HepG2 (cell line): ENCODE data around the gene PARVA. TPM values are rescaled to one million over a fixed set of nuclear protein-coding genes. Genes with fewer than 3 reads are reported as not detected.

Experiments
- ATAC-seq: fragments of 200-7000 bp; cut with Tn5 transposase; 3 replicates; pipeline ENCODE4 v1.9.1; 2020; ENCODE audit warnings: mild to moderate bottlenecking, moderate library complexity
- BruUV-seq: library from RNA; stranded (reverse); fragments of 400-500 nt; replicated peaks from 2 replicates; lab custom pipeline; 2021; lab: Mats Ljungman, UMichigan
- CTCF ChIA-PET: fragments of 300-600 bp; formaldehyde crosslinking; extraction: SDS; loops from one replicate; lab custom pipeline; 2021; ENCODE audit warnings: low total read pairs, inconsistent platforms, low intra/inter-chr PET ratio; lab: Yijun Ruan, JAX
- POLR2A ChIA-PET: fragments of 350-600 bp; sonication (Branson Sonifier 250); formaldehyde crosslinking; loops from one replicate; lab custom pipeline; 2020; ENCODE audit warnings: antibody characterized with exemption, inconsistent platforms; lab: Yijun Ruan, JAX
- DNase-seq: peaks from one replicate; pipeline ENCODE4 v3.0.0-alpha.2; 2015; ENCODE audit warnings: low spot score
- FAIRE-seq: peaks from 3 replicates; lab custom pipeline; 2011; peaks lifted over from hg19 to GRCh38; lab: Jason Lieb, UNC
- H2AFZ ChIP-seq: one replicate; pipeline ENCODE4 v1.6.1; 2011; ENCODE audit warnings: low read length, inconsistent platforms
- H3K27ac ChIP-seq: fragments of 300-600 bp; 3 replicates; pipeline ENCODE4 v1.8.0; 2011; ENCODE audit warnings: mixed run types, mild to moderate bottlenecking, mixed read lengths, low read length, inconsistent platforms; ENCODE audit not compliant: insufficient read depth; ENCODE audit errors: extremely low read length
- H3K27me3 ChIP-seq, 2 experiments: fragments of 200-600 bp in 1 of 2; 2 replicates in 1 of 2; 3 replicates in 1 of 2; pipeline versions ENCODE4 v1.6.0 to v1.8.0; 2011; ENCODE audit warnings: low read length in 2 of 2, mild to moderate bottlenecking in 2 of 2, moderate library complexity in 2 of 2, inconsistent platforms in 1 of 2; ENCODE audit not compliant: insufficient read depth in 2 of 2, control insufficient read depth in 1 of 2
- H3K36me3 ChIP-seq, 2 experiments: fragments of 200-600 bp in 1 of 2; replicated peaks in 1 of 2; 2 replicates in 1 of 2; 3 replicates in 1 of 2; pipeline versions ENCODE4 v1.5.1 to v1.8.0; 2011; ENCODE audit warnings: low read length in 2 of 2, inconsistent platforms in 1 of 2; ENCODE audit not compliant: insufficient read depth in 2 of 2, control insufficient read depth in 1 of 2
- H3K4me1 ChIP-seq: 2 replicates; pipeline ENCODE4 v1.5.1; 2012; ENCODE audit warnings: low read length, inconsistent platforms; ENCODE audit not compliant: insufficient read depth
- H3K4me2 ChIP-seq: 2 replicates; pipeline ENCODE4 v1.6.0; 2011; ENCODE audit warnings: low read depth, low read length, inconsistent platforms
- H3K4me3 ChIP-seq, 3 experiments: fragments of 200-600 bp in 1 of 3; sonication (generic), shearing (Covaris generic) in 1 of 3; replicated peaks in 1 of 3; 2 replicates each; pipeline ENCODE4 v1.5.1; 2011 to 2016; ENCODE audit warnings: low read length in 3 of 3, inconsistent platforms in 2 of 3, low read depth in 2 of 3, mild to moderate bottlenecking in 2 of 3, control low read depth in 1 of 3, mixed read lengths in 1 of 3; ENCODE audit not compliant: insufficient read depth in 1 of 3
- H3K79me2 ChIP-seq: one replicate; pipeline ENCODE4 v1.6.1; 2011; ENCODE audit warnings: low read length, inconsistent platforms; ENCODE audit not compliant: insufficient read depth
- H3K9ac ChIP-seq: 2 replicates; pipeline ENCODE4 v1.6.0; 2011; ENCODE audit warnings: mild to moderate bottlenecking, low read depth, low read length, inconsistent platforms; ENCODE audit not compliant: insufficient read depth
- H3K9me3 ChIP-seq: 2 replicates; pipeline ENCODE4 v1.5.1; 2012; ENCODE audit warnings: mild to moderate bottlenecking, low read length
- H4K20me1 ChIP-seq: 2 replicates; pipeline ENCODE4 v1.6.0; 2011; ENCODE audit warnings: inconsistent platforms, mild to moderate bottlenecking, low read length, moderate library complexity; ENCODE audit not compliant: insufficient read depth
- BCL3 ChIP-seq: sonication (generic); formaldehyde crosslinking; IDR thresholded peaks from 2 replicates; pipeline ENCODE4 v1.5.1; 2020; ENCODE audit warnings: mild to moderate bottlenecking, missing genetic modification reagents, moderate library complexity
- ETS1 ChIP-seq: sonication (generic); formaldehyde crosslinking; IDR thresholded peaks from 2 replicates; pipeline ENCODE4 v1.4.0; 2020; ENCODE audit warnings: missing genetic modification reagents
- HMGA1 ChIP-seq: sonication (generic); formaldehyde crosslinking; conservative IDR thresholded peaks from 2 replicates; pipeline ENCODE4 v1.4.0; 2020; ENCODE audit warnings: missing genetic modification reagents
- SKI ChIP-seq: fragments of 450-650 bp; IDR thresholded peaks from one replicate; pipeline ENCODE4 v1.6.1; 2018; ENCODE audit warnings: mild to moderate bottlenecking; ENCODE audit not compliant: partially characterized antibody
- ZNF224 ChIP-seq: sonication (generic); formaldehyde crosslinking; IDR thresholded peaks from 2 replicates; pipeline ENCODE4 v1.5.0; 2020; ENCODE audit warnings: mild to moderate bottlenecking, missing genetic modification reagents
- ZNF225 ChIP-seq: sonication (generic); formaldehyde crosslinking; IDR thresholded peaks from 2 replicates; pipeline ENCODE4 v1.4.0; 2020; ENCODE audit warnings: mild to moderate bottlenecking, missing genetic modification reagents
- ZNF33A ChIP-seq: sonication (generic); formaldehyde crosslinking; IDR thresholded peaks from 2 replicates; pipeline ENCODE4 v1.5.1; 2020; ENCODE audit warnings: missing genetic modification reagents, mild to moderate bottlenecking, moderate library complexity, borderline replicate concordance
- WGBS: methylation state at CpG from one replicate; pipeline ENCODE4 v1.1.6; 2017; ENCODE audit warnings: low lambda C conversion rate; 5-methylcytosine and 5-hydroxymethylcytosine counted together
- in situ Hi-C: cut with HindIII; loops from 2 replicates; pipeline ENCODE4 v1.10.0; 2017; ENCODE audit warnings: low pct_unique_long_range_greater_than_20kb; ENCODE audit not compliant: extremely low pct_ligation_motif_present
- intact Hi-C: fragments of 100-400 bp; cut with micrococcal nuclease; formaldehyde crosslinking; loops from one replicate; pipeline ENCODE4 v1.10.0; 2022; ENCODE audit not compliant: unreplicated experiment
- polyA plus RNA-seq, 8 experiments: library from polyadenylated mRNA; depleted of rRNA in 3 of 8; stranded (reverse) in 7 of 8; unstranded in 1 of 8; fragments of >200 nt; fragmentation: Illumina TruSeq in 4 of 8; extraction: Trizol in 4 of 8; gene quantifications; 2 replicates each; pipeline versions ENCODE4 v1.2.1 to v1.2.3, GENCODE V29; 2011 to 2016; ENCODE audit warnings: low read depth in 4 of 8, missing spikeins in 1 of 8, mixed read lengths in 1 of 8; ENCODE audit not compliant: insufficient read depth in 1 of 8
- total RNA-seq, 5 experiments: library from RNA; depleted of rRNA; stranded (reverse); fragments of >200 nt; fragmentation: Illumina TruSeq; extraction: Trizol; gene quantifications; 2 replicates each; pipeline ENCODE4 v1.2.3, GENCODE V29; 2016; ENCODE audit warnings: low read depth in 1 of 5

The PARVA gene
- total and polyA plus RNA-seq, 2 of the 13 experiments (the other 11 are each of a cell fraction or from before 2014, with no cell fraction given): 5.9 to 9.1 TPM

- Histone ChIP-seq H3K27me3 (no peaks in the 10 kb centered on the region), H3K4me1 (peaks cover 35% of the 10 kb centered on the region), H3K27ac (no peak overlapping the region), H4K20me1 (no peaks in the 10 kb centered on the region), H3K79me2 (no peaks in the 10 kb centered on the region), H3K9ac (no peak overlapping the region), H3K9me3 (no peaks in the 10 kb centered on the region)
- intact Hi-C loops: no loop called here
- no peak for DNase-seq
- in situ Hi-C loops: no loop called here
- POLR2A ChIA-PET: no interaction called here
- no peak for TF ChIP-seq ZNF225 (CRISPR knock-in tag)
- no peak for TF ChIP-seq ZNF33A (CRISPR knock-in tag)
- TF ChIP-seq HMGA1 (CRISPR knock-in tag): no peak
- no peak for TF ChIP-seq ZNF224
- TF ChIP-seq ETS1 (CRISPR knock-in tag): no peak
- TF ChIP-seq BCL3 (CRISPR knock-in tag): no peak
- TF ChIP-seq SKI: no peak
- TF ChIP-seq, all 625 proteins: peak for 0
- FAIRE-seq (no peak), ATAC-seq (no peak)
- BruUV-seq: no TSS peak
- WGBS: 91% methylated on average over 6 of the region's 6 CpGs
- Histone ChIP-seq H2AFZ (no peak overlapping the region), H3K4me3 (no peak overlapping the region), H3K36me3 (no peaks in the 10 kb centered on the region), H3K4me2 (no peak overlapping the region)
- CTCF ChIA-PET: no interaction called here
Measured at GRCh38 chr11:12432507-12432906, 55.1 kb downstream of the PARVA start.
